HuH-7.5 (cell line): ENCODE data around the gene DNLZ.

Source experiments
- DNase-seq: peaks from one replicate; pipeline ENCODE4 v3.0.0; 2011; ENCODE audit warnings: low spot score

Gene DNLZ

DNA sequence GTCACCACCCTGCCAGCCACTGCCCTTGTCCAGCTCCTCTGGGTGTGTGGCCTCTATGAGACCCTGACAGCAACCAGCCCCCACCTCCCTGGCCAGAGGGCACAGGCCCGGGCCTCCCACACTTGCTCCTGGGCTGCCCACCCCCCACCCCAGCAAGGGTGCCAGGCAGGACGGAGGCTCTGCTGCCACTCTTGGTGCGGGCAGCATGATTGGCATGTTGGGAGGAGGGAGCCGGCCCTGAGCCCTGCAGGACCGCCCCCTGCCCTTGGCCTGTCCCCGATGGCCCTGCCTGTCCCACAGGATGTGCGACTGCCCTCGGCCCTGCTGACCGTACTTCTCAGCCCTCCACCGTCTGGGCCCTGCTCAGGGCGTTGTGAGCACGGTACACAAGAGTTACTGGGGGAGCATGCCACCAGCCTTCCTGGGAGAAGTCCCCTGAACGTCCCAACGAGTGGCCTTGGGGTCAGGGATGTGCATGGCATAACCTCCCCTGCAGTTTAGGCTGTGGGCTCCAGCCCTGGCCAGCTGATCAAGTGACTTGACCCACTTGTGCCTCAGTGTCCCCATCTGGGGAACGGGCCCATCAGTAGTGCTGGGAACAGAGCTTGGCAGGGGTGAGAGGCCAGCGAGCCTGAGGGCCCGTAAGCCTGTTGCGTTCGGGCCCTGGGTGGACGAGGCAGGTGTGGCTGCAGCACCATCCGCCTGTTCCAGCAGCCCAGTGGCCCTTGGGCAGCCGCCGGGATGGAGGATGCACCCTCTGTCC is 20.2 kb downstream of the DNLZ start:
- DNase-seq: no peak

DNA sequence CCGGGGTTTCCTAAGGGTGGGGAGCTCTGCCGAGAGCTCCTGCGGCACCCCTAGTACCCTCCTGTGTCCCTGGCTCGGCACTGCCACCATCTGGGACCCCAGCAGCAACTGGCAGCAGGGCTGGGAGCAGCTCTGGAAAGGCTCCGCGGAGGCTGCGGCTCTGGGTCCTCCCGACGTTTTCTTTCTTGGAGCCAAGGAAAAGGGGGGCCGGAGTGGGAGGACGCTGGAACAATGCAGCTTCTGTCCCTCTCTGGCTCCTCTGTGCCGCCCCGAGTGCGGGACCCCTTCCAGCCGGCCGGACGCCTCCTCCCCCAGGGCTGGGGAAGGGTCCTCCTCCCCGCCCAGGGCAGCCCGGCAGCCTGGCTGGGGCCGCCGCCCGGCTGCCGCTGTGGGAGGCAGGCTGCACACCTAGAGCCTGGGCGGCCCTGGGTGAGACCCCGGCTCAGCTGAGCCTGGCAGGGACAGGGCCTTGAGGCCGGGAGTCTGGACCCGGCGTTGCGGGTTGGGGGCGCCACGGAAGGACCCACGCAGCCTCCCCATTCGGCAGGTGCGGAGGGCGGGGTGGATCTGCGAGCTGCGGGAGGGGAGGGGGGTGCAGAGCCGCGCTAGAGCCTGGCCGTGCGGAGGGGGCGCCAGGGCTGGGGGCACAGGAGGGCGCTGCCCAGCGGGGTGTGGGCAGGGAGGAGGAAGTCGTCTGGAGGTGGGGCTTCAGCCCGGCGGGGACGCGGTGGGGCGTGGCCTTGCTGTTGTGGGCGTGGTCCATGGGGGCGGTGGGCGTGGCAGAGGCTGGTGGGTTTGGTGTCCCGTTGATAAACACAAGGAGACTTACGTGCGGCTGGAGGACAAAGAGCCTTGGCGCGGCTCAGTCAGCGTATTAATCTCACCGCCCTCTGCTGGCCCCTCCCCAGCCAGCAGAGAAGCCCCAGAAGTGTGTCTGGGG is 21.1 kb downstream of the DNLZ start:
- DNase-seq: no peak

DNA sequence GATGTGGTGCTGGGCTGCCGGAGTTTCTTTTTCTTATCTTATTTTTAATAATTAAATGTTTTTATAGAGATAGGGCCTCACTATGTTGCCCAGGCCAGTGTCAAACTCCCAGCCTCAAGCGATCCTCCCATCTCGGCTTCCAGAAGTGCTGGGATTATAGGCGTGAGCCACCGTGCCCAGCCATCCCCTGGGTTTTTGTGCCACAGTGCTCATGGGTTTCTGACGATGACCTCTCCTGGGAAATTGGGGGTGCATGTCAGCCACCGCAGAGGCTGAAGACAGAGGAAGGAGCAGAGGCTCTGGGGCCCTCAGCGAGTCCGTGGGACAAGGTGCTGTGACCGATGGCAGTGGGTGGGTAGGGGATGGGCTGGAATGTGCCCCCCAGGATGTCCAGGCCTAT is 21.8 kb downstream of the DNLZ start:
- no peak for DNase-seq

DNA sequence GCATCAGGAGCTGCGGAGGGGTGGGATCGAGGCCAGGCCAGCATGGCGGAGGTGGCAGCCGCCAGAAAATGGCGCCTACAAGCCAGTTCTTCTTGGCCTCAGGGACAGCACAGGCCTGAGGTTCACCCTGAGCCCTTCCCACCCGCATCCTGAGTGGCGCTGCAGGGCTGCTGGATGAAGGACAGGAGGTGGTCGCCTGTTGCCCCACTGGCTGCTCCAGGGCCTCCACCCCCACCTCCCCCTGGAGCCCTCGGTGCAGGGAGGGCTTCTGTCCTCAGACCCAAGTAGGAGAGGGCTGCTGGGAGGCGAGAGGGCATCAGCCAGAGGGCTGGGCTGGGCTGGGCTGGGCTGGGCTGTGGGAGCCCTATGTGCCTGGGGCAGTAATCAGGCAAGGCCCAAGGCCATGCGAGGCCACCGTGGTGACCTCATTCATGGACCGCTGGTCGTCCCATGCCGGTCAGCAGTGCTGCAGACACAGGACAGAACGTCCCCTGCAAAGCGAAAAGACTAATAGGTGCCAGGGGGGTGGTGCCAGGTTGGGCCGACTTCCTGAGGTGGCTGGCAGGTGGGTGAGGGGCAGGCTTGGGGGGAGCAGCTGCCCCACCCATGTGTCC is 22.4 kb downstream of the DNLZ start:
- no peak for DNase-seq

DNA sequence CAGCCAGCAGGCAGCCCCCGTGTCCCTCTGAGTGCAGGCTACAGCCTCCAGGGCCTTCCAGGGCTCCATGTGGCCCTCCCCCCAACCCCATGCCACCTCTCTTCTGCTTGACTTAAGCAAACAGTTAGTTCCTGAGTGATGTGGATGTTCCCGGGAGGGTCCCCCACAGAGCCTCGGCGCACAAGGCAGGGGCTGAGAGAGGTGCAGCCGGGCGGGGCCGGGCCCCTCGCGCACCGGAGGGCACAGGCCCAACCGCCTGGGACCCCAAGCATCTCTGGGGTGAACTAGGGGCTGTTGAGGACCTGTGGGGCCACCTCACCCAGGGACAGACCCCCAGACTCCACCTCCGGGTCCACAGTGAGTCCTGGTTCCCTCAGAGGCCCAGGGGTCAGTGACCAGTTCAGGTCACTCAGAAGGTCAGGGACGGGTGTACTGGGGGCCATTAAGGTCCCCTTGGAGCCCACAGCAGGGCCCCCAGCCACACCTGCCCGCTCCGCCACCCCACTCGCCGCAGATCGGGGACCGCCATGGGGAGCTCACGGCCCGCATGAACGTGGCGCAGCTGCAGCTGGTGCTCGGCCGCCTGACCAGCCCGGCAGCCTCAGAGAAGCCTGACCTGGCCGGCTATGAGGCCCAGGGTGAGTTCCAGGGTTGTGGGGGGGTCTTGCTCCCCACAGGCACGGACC is 23.0 kb downstream of the DNLZ start:
- no peak for DNase-seq

DNA sequence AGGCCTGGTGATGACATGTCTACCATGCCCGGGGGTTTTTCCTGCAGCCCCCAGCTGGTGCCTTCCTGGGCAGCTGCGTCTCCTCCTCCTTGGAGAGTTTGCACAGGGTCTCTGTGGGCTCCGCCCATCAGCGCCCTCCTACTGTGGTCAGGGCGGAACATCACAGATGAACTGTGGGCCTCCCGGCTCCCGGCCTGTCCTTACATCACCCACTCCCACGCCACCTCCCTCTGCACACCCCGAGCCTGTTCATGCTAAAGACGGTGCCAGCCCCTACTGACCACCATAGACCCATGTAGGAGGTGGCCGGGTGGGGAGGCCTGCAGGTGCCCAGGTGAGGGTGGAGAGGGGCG is 23.6 kb downstream of the DNLZ start:
- no peak for DNase-seq

DNA sequence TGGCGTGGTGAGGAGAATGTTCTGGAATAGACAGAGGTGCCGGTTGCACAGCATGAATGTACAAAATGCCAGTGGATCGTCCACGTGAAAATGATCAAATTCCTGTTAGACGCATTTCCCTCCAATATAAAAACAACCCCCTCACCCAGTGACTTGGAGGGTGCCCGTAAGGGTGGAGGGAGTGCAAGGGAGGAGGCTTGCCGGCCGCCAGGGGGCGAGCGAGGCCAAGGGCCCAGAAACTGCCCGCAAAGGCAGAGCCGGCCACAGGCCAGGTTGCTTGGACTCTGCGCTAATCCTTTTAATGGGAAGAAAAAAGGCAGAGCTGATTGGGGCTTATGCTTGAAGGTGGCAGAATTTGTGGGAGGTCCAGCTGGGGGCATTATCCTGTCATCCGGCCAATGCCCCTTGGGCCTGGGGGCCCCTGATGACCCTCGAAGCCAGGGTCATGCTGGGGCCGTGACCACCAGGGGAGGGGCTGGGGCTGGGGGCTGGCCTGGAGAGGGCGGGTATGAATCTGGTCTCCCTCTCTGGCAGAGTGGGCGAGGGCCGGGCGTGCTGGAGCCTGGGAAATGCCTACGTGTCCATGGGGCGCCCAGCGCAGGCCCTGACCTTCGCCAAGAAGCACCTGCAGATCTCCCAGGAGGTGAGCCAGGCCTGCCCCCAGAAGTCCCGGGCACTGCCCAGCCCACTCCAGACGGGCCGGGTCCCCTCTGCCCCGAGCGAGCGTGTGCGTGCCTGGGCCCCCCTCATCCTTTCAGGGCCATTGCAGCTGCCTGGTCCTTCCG is 24.2 kb downstream of the DNLZ start:
- DNase-seq: peak; percentile 97

DNA sequence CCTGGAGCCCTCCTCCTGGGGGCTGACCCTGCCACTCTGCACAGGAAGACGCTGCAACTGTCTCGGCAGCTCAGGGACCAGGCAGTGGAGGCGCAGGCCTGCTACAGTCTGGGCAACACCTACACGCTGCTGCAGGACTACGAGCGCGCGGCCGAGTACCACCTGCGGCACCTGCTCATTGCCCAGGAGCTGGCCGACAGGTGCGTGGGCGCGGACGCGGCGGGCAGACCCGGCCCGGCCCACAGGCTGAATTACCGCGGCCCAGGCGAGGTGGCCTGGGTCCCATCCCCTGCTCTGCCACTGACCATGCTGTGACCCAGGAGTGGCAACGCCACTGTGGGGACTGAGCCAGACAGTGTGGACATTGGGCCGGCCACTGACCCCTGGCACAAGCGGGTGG is 25.0 kb downstream of the DNLZ start:
- no peak for DNase-seq

DNA sequence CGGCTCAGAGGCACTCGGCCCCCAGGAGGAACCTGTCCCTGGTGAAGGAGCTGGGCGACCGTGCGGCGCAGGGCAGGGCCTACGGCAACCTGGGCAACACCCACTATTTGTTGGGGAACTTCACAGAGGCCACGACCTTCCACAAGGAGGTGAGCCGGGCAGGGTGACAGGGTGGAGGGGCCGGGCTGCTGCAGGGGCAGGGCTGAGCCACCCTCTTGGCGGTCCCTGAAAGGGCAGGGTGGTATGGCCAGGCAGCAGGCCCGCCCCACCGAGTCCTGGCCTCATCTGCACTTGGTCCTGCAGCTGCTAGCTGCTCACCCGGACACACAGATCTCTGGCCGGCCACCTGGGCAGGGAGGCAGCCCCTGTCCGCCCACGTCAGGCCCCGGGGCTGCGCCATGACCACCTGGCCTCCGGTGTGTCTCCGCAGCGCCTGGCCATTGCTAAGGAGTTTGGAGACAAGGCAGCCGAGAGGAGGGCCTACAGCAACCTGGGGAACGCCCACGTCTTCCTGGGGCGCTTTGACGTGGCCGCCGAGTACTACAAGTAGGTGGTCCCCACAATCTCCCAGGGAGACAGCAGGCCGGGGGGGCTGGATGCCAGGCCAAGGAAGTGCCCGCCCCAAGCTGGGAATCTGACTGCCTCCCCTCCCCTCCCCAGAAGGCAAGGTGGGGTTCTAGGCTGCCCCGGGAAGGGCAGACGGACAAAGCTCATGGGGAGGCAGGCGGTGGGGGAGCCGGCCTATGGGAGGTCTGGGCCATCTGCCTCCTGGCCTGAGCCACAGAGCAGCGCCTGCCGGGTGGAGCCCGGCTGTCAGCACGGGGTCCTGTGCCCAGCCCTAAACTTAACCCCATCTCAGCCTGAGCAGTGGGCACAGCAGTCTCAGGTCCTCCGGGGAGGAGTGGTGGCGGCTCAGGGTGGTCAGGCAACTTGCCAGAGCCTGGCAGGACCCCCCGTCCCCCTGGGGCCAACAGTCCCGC is 25.8 kb downstream of the DNLZ start:
- DNase-seq: no peak

DNA sequence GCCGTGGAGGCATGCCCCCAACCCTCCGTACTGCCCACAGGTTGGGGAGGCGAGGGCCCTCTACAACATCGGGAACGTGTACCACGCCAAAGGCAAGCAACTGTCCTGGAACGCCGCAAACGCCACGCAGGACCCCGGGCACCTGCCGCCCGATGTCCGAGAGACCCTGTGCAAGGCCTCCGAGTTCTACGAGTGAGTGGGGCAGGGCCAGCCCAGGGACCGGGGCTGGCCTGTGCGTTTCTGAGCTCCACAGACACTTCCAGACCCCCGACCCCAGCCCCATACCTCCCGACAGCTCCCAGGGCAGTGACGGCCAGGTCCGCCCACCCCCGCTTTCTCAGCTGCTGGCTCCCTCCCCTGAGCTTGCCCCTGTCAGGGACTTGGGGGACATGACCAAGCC is 26.7 kb downstream of the DNLZ start:
- DNase-seq: no peak

DNA sequence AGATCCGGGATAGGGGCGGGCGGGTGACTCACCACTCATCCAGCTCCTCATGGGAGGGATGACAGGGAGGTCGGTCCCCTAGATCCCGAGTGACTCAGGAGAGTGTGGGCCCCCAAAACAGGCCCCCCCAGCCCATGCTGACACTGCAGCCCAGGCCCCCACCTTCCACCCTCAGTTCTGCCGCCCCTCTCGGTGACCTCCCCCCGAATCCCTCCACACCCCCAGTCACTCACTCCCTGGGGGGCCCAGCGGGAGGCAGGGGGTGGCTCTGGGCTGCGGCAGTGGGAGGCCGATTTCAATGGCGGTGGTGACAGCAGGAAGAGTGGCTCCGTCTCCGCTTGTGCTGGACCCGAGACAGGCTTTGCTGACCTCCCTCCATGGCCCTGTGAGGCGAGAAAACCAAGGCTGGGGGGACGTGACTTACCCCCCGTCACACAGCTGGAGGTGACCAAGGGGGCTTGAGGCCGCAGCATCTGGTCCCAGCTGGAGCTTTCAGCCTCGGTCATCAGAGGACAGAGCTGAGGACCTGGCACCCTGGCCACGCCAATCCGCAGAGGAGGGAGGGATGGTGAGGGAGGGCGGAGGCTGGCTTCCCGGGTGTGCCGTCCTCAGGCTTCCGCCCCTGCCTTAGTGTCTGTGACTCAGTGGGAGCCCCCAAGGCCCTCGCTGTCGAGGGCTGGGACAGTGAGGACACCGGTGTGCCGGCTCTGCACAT is 27.2 kb downstream of the DNLZ start:
- DNase-seq: no peak

DNA sequence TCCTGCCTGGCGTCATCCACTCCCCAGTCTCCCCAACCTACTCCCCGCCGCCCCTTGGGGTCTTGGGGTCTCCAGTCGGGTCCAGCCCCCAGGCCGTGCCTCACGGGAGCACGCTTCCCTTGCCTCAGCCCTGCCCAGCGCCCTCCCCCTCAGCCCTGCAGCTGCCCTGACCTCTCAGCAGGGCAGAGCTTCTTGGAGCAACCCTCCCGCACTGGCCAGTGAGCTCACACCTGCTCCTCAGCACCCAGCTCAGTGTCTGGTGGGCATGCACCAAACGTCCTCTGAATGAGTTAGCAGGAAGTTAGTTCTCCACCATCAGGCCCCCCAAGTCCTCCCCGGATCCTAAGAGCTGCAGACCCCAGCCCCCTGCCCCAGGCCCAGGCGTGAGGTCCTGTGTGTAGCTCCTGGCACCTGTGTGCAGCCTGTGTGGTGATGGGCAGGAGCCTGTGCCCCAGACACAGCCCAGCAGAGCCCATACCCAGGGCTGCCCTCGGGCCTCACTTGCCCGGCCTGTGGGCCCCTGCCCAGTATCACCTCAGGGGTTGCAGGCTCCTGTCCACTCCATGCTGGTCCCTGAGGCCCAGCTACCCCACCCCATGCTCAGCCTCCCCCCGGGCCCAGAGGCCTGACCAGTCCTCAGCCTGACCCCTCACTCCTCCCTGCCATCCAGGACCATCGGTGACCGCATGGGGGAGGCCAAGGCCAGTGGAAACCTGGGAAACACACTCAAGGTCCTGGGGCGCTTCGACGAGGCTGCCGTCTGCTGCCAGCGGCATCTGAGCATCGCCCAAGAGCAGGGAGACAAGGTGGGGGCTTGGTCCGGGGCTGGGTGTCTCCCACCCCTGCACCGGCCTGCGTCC is 28.0 kb downstream of the DNLZ start:
- DNase-seq: no peak

DNA sequence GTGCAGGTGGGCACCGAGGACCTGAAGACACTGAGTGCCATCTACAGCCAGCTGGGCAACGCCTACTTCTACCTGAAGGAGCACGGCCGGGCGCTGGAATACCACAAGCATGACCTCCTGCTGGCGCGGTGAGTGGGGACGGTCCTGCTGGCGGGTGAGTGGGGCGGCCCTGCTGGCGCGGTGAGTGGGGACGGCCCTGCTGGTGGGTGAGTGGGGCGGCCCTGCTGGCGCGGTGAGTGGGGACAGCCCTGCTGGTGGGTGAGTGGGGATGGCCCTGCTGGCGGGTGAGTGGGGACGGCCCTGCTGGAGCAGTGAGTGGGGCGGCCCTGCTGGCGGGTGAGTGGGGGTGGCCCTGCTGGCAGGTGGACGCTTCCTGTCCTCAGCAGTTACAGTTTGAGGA is 29.0 kb downstream of the DNLZ start:
- DNase-seq: no peak

DNA sequence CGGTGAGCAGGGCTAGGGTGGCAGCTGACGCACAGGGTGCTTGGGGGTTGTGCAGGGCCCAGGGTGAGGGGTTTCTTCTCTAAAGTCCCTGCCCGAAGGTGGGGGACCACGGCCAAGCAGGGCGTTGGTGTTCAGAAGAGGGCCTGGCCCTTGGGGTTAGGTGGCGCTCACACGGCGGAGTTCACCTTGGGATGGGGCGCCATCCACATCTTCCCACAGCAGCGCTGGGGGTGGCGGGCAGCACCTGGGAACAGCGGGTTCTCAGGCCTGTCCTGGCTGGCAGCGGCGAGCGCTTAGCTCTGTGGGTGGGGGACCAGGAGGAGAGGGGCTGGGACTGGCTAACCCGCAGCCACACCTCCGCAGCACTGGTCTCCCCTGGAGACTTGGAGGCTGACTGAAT is 30.1 kb downstream of the DNLZ start:
- DNase-seq: no peak

DNA sequence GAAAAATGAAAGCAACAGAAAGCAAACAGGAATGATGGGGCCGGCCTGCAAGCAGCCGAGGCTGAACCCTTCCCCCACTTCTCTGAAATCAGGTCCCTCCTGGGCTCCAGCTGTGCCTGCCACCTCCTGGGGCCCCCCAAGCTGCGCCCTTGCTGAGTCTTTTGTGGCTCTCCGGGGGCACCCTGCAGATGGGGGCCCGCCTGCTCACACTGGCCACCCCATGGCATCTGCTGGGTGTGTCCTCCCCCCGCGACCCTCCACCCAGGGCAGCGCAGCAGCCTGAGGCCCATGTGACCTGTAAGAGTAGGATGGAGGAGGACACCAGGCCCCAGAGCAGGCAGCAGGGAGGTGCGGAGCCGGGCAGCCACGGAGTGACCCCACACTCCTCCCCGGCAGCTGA is 30.5 kb downstream of the DNLZ start:
- DNase-seq: no peak

DNA sequence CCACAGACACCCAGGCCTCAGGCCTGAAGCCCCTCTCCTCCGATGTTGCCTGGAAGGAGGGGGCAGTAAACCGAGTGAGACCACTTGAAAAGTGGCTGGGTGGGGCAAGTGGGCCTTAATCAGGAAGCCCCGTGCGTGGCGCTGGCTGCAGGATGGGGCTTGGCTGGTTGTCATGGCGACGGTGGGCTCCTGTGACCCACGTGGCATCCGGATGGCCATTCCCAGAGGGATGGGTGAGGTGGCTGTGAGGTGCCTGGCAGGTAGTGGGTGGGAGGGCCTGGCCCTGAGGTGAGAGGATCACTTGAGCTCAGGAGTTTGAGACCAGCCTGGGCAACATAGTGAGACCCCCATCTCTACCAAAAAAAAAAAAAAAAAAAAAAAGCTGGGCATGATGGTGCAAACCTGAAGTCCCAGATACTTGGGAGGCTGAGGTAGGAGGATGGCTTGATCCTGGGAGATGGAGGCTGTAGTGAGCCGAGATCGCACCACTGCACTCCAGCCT is 31.0 kb downstream of the DNLZ start:
- no peak for DNase-seq

DNA sequence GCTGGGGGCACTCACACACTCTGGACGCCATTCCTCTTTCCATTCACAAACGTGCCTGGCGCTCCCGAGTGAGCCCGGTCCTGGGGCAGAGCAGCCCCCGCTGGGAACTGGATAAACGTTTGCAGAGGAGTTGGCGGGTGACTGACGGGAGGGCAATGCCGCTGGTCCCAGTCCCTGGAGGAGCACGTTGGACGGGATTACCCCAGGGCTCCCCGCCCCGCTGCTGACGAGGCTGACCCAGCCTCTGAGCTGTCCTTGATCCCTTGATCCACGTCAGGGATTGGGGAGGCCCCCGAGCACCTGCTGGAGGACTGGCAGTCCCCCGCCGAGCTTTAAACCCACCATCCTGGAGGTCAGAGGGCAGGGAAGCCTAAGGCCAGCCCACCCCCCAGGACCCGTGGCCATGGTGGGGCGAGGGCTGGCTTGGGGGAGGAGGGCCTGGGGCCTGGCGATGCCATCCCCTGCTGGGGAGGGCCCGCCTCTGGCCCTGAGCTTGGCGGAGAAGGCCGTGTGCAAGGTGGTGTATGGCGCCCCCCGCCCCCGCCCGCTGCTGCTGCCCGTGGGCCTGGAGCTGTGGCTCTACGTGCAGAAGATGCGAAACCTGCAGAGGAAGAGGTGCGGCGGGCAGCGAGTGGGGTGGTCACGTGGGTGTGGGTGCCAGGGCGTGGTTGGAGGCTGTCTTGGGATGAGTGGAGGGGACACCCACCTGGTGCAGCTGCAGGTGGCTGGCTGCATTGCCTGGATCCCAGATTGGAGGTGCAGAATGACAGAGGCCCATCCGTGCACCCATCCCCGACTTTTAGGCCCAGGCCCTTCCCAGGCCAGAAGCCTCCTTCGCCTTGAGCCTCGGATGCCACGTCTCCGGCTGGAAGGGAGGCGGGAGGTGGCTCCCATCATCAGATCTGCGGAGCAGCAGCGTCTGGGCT is 31.7 kb downstream of the DNLZ start:
- no peak for DNase-seq
